ENCODE data around the gene DYNLL1. TPM values are rescaled to one million over a fixed set of nuclear protein-coding genes. Genes with fewer than 3 reads are reported as not detected.
"Not testable (repeated sequence)": the region's sequence is repeated elsewhere in the genome, so short reads cannot be mapped to it uniquely, and the experiment has no call there.

Gene DYNLL1
- 331 and 341 TPM in 2 replicates for total RNA-seq

GRCh38 chr12:120495731-120496412 is at the start of gene DYNLL1:
Gene DYNLL1, plus strand, starts transcription at chr12:120496113. Its CDS starts 309 bp downstream, at chr12:120496422.
- intact Hi-C loops (cut with micrococcal nuclease): loop anchor here (1.0 kb wide), 10 partner anchors 27 to 205 kb away; partner anchors contain the start of genes COQ5, COX6A1, GATC and MLEC

- intact Hi-C loops (cut with micrococcal nuclease): loop anchor here (1.0 to 10.0 kb wide), 5 partner anchors 9 to 1438 kb away; partner anchors contain the start of genes COX6A1, DYNLL1, PSMD9 and SRSF9
Observed at GRCh38 chr12:120446844-120447178, 49.1 kb upstream of the DYNLL1 start.

GRCh38 chr12:120447992-120448391 is 47.9 kb upstream of the DYNLL1 start:
- intact Hi-C loops (cut with micrococcal nuclease): loop anchor here (10.0 kb wide), 1 partner anchor 1437 kb away; the partner anchor contains the start of gene PSMD9

- intact Hi-C loops (cut with micrococcal nuclease): not testable (repeated sequence)
Observed at GRCh38 chr12:120452524-120452923, 43.4 kb upstream of the DYNLL1 start.

DNA sequence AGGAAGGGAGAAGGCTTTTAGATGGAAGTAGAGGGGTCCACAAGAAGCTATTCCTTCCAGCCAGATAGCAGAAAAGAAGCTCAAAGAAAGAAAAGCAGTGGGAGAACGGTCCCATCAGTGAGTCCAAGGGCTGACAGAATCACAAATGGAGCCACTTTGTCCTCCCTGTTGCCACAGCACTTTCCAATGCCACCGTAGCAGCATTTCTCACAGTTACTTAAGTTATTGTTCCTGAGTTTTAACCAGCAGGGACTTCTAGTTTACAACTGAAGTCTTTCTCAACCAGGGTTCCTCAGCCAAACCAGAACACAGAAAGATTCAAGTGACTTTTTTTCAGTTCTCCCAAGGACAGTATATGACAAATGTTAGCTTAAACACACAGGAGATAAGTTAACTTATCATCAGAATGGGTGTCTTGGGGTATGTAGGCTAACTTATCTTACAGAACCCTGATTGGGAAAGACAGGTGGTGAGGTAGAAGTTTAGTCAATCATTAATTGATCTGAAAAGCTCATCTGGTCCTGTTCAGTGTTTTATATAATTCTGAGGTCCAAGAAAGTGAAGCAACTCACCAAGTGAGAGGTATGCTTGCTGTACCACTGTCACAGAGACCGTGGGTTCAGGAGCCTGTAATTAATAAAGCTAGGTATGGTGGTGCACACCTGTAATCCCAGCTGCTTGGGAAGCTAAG is 42.7 kb upstream of the DYNLL1 start:
- intact Hi-C loops (cut with micrococcal nuclease): no loop called here

DNA sequence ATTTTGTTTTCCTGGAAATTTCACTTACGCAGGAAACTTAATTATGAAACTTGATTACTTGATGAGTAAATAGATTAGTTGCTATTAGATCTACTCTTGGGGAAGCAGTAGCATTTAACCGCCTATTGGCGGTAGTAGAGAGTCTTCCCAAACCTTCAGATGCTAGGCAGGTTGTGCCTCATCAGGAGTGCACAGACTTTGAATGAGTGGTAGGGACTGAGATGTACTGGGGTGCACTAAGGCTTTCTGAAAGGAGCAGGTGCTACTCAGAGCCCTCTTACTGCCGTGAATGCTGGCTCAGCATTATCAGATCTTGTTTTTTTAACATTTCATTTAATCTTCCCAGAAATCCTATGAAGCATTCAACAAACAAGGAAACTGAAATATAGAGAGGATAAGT is 41.9 kb upstream of the DYNLL1 start:
- intact Hi-C loops (cut with micrococcal nuclease): loop anchor here (1.0 to 2.0 kb wide), 2 partner anchors 12 to 15 kb away; partner anchors contain the start of gene COX6A1

DNA sequence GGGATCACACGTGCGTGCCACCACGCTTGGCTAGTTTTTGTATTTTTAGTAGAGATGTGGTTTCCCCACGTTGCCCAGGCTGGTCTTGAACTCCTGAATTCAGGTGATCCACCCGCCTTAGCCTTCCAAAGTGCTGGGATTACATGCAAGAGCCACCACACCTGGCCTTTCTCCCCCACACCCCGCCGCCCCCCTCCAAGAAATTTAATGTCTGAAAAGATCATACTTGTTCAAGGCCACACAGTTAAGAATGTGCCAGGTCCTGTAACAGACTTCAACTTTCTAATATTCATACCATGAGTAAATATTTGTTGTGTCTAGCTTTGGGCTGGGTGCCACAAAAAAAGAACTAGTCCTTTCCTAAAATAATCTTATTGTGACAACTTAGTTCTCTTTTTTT is 40.6 kb upstream of the DYNLL1 start:
- intact Hi-C loops (cut with micrococcal nuclease): loop anchor here (2.0 kb wide), 1 partner anchor 17 kb away; the partner anchor contains the start of gene COX6A1

DNA sequence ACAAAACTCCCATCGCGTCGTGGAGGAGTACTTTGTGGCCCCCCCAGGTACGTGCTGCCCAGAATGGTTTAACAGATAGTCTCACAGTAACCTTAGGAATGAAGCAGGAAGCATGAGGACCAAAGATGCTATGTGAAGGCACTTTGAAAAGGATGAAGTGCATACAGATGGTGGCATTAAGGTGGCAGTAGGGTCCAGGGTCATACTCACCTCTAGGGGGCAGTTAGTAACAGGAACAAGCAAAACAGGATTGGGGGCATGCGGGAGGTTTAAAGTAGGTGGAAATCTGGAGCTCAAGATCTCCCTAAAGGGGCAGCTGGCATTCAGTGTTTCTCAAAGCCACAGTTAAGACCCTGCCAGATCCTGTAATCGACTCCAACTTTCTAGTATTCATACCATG is 38.8 kb upstream of the DYNLL1 start:
- intact Hi-C loops (cut with micrococcal nuclease): no loop called here

- intact Hi-C loops (cut with micrococcal nuclease): no loop called here
Observed at GRCh38 chr12:120460157-120460556, 35.8 kb upstream of the DYNLL1 start.

DNA sequence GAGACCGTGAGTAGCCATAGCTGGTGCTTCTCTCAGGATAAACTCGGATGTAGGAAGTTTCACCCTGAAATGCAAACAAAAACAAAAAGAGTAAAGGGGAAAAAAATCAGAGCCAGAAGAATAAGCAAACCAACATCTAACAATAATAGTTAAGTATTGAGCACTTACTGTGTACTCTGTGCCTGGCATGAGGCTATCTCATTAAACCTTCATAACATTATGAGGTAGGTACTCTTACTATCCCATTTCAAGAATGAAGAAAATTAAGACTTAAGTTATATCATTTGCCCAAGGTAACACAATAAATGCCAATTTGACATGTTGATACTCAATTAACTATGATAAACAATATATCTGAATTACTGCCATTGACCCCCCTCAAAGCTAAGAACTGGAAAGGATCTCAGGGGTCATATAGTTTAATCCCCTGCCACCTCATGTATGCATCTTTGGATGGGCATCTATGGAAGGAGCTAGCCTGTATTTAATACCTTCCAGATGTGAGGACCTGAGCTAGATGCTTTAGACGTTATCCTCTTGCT is 33.7 kb upstream of the DYNLL1 start:
- intact Hi-C loops (cut with micrococcal nuclease): no loop called here

GRCh38 chr12:120463712-120464111 is 32.2 kb upstream of the DYNLL1 start:
- intact Hi-C loops (cut with micrococcal nuclease): no loop called here

GRCh38 chr12:120465756-120466155 is 30.2 kb upstream of the DYNLL1 start:
- intact Hi-C loops (cut with micrococcal nuclease): loop anchor here (1.0 kb wide), 1 partner anchor 11 kb away; no protein-coding TSS in a partner anchor

DNA sequence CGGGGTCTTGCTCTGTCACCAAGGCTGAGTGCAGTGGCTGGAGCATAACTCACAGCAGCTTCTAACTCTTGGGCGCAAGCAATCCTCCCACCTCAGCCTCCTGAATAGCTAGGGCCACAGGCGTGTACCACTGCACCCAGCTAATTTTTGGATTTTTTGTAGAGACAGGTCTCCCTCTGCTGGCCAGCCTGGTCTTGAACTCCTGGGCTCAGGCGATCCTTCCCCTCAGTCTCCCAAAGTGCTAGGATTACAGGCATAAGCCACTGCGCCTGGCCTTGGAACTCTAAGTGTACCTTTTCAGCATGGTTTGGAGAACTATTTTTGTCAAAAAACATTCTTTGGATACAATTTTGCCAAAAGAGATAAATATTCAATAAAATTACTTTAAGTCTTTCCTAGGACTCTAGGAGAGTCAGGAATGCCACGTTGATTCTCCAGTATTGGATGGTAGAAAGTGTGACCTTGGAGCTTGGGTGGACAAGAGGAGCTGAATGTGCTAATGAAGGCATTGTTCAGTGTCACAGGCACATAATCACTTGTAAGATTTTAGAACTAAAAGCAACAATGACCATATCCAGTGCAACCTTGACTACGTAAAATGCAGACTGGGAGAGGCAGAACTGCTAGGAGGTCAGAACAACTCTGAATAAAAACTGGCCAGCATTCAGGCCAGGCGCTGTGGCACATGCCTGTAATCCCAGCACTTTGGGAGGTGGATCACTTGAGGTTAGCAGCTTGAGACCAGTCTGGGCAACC is 29.2 kb upstream of the DYNLL1 start:
- intact Hi-C loops (cut with micrococcal nuclease): loop anchor here (1.0 kb wide), 1 partner anchor 12 kb away; no protein-coding TSS in a partner anchor

DNA sequence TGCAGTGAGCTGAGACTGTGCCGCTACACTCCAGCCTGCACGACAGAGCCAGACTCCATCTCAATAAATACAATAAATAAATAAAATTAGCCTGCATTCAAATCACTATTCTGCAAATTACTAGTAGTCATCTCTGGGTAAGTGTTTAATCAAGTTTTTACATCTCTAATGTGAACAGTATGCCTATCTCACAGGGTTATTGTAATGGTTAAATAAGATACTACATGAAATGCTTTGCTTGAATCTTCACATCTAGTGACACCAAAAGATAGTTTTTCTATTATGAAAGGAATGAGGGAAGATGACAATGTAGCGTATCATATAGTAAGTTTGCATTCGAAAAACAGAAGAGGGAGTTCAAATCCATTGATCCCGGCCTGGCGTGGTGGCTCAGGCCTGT is 28.5 kb upstream of the DYNLL1 start:
- intact Hi-C loops (cut with micrococcal nuclease): no loop called here

- intact Hi-C loops (cut with micrococcal nuclease): loop anchor here (1.0 kb wide), 1 partner anchor 112 kb away; no protein-coding TSS in a partner anchor
Observed at GRCh38 chr12:120468325-120468820, 27.5 kb upstream of the DYNLL1 start.

GRCh38 chr12:120468821-120469449 is 27.0 kb upstream of the DYNLL1 start:
- intact Hi-C loops (cut with micrococcal nuclease): loop anchor here (1.0 kb wide), 10 partner anchors 23 to 167 kb away; partner anchors contain the start of genes COQ5, COX6A1, DYNLL1 and GATC

DNA sequence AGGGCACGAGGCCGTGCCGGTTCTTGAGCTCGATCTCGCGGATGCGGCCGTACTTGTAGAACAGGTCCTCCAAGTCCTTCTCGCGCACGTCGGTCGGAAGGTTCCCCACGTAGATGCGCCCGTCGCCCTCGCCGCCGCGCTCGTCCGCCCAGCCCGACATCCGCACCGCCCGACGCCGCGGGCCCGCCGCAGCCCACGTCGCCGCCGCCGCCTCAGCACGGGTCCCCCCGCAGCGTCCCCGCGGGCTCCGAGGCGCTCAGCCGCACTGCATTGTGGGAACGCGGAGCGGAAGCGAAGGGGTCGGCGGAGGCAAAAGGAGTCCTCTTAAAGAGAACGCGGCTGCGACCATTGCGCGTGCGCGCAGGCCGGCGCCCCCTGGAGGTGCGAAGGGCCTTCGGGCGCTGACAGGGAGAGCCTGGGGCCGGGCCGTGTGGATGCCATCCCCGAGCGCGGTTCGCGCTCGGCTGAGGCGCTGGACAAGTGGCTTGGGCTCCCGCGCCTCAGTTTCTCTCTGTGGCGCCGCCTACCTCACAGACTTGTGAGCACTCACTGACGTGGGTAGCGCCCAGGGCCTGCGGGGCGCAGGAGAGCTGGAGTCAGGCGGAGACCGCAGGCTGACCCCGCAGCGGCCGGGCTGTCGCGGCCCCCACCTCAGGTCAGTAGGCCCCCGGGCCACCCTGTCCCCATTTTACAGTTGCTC is 26.3 kb upstream of the DYNLL1 start, which contains the start of gene SRSF9:
SRSF9 (minus strand) TSS at position 299 of the 700 bp plus-strand sequence; CDS start at position 160, 139 bp downstream.
- intact Hi-C loops (cut with micrococcal nuclease): loop anchor here (1.0 kb wide), 10 partner anchors 23 to 217 kb away; partner anchors contain the start of genes COQ5, COX6A1, DYNLL1 and GATC

GRCh38 chr12:120470150-120470784 is 25.6 kb upstream of the DYNLL1 start:
- intact Hi-C loops (cut with micrococcal nuclease): loop anchor here (1.0 kb wide), 1 partner anchor 216 kb away; no protein-coding TSS in a partner anchor

GRCh38 chr12:120472521-120472920 is 23.4 kb upstream of the DYNLL1 start:
- intact Hi-C loops (cut with micrococcal nuclease): no loop called here
